SU-DHL-6 (cell line): ENCODE measurements around the gene INTS7.

Experiments
- CTCF ChIP-seq: fragments of 200-600 bp; sonication (generic); IDR thresholded peaks from one replicate; pipeline ENCODE4 v1.5.1; 2017; ENCODE audit warnings: antibody characterized with exemption, mild to moderate bottlenecking, low read length, moderate library complexity; ENCODE audit not compliant: insufficient read depth, poor library complexity, severe bottlenecking
- EZH2phosphoT487 ChIP-seq: fragments of 200-600 bp; sonication (generic), shearing (Covaris generic); conservative IDR thresholded peaks from 2 replicates; pipeline ENCODE4 v1.6.1; 2018; ENCODE audit warnings: mild to moderate bottlenecking, antibody characterized with exemption, low read length, moderate library complexity, mixed read lengths

GRCh38 chr1:212070720-212071302 is 35.5 kb upstream of the INTS7 start:
- TF ChIP-seq CTCF (peak; percentile 18), EZH2phosphoT487 (no peak)
